ENCODE results near the gene DNAH17. TPM values are rescaled to one million over a fixed set of nuclear protein-coding genes. Genes with fewer than 3 reads are reported as not detected.

The DNAH17 gene
- total RNA-seq, 2 experiments from 2014 or later, result 0.41 to 0.45 TPM

DNA sequence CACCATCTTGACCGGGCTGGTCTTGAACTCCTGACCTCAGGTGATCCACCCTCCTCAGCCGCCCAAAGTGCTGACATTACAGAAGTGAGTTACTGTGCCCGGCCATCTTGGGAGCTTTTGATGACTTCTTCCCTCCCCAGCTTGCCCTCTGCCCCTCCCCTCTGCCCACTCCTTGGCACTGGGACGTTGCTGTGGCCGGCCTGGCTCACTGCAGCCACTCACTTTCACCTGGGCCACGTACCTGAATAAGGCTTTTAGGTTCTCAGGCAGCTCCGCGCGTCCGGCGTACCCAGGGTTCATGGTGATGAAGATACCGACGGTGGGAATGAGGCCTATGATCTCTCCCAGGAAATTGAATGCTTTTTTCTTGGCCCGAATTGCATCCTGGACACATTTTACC, 81.6 kb downstream of the DNAH17 start:
- no peak for DNase-seq
- Mint-ChIP-seq H3K9me3 (no peaks in the 10 kb centered on the region), H3K4me1 (ENCODE audit: low read depth) (no peaks in the 10 kb centered on the region), H3K27ac (no peak overlapping the region), H3K4me3 (no peak overlapping the region), H3K36me3 (ENCODE audit: low read depth) (no peaks in the 10 kb centered on the region), H3K27me3 (no peaks in the 10 kb centered on the region)
- ChIA-PET CTCF (interaction anchor here (1.6 kb wide), 1 partner anchor 214 kb away, joined by 3 read pairs; no protein-coding TSS in a partner anchor), POLR2A (no interaction called here)
- ATAC-seq, result no peak
- intact Hi-C loops (cut with micrococcal nuclease), result no loop called here
- TF ChIP-seq, protein P1, sequence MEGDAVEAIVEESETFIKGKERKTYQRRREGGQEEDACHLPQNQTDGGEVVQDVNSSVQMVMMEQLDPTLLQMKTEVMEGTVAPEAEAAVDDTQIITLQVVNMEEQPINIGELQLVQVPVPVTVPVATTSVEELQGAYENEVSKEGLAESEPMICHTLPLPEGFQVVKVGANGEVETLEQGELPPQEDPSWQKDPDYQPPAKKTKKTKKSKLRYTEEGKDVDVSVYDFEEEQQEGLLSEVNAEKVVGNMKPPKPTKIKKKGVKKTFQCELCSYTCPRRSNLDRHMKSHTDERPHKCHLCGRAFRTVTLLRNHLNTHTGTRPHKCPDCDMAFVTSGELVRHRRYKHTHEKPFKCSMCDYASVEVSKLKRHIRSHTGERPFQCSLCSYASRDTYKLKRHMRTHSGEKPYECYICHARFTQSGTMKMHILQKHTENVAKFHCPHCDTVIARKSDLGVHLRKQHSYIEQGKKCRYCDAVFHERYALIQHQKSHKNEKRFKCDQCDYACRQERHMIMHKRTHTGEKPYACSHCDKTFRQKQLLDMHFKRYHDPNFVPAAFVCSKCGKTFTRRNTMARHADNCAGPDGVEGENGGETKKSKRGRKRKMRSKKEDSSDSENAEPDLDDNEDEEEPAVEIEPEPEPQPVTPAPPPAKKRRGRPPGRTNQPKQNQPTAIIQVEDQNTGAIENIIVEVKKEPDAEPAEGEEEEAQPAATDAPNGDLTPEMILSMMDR (IDR thresholded peaks at IDR 0.05), result no peak

DNA sequence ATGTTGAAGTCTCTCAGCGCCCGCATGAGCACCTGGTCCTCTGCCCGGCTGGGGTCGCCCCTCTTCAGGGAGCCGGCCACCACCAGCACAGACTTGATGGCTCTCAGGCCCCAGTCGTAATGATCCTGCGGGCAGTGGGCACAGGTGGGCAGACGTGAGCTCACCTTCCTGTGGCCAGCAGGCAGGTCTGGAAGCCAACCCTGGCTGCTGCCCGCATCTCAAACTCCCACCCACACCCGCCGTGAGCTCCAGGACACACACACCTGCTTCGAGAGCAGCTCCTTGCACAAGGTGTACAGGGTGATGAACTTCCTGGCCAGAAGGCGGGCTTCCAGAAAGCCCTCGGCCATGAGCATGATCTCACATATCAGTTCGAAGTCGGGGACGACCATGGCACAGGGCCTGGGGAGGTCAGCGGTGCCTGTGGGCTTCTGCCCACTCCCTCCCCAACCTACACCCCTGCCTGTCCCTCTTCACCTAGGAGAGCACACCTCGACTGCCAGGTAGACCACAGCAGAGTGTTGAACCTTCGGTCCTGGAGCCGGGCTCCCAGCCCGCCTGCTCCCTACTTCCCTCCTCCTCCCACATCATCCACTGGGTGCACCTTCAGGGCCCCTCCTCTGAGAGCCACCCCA, 82.4 kb downstream of the DNAH17 start:
- no peaks in the 10 kb centered on the region for H3K27me3 Mint-ChIP-seq
- no peak overlapping the region for H3K27ac Mint-ChIP-seq
- H3K9me3 Mint-ChIP-seq, result no peaks in the 10 kb centered on the region
- ChIA-PET CTCF (no interaction called here), POLR2A (no interaction called here)
- no peaks in the 10 kb centered on the region for H3K36me3 Mint-ChIP-seq (ENCODE audit: low read depth)
- TF ChIP-seq, protein P1 (IDR thresholded peaks at IDR 0.05), result no peak
- DNase-seq, result no peak
- H3K4me1 Mint-ChIP-seq (ENCODE audit: low read depth), result no peaks in the 10 kb centered on the region
- no peak for ATAC-seq
- intact Hi-C loops (cut with micrococcal nuclease), result no loop called here
- H3K4me3 Mint-ChIP-seq, result no peak overlapping the region

DNA sequence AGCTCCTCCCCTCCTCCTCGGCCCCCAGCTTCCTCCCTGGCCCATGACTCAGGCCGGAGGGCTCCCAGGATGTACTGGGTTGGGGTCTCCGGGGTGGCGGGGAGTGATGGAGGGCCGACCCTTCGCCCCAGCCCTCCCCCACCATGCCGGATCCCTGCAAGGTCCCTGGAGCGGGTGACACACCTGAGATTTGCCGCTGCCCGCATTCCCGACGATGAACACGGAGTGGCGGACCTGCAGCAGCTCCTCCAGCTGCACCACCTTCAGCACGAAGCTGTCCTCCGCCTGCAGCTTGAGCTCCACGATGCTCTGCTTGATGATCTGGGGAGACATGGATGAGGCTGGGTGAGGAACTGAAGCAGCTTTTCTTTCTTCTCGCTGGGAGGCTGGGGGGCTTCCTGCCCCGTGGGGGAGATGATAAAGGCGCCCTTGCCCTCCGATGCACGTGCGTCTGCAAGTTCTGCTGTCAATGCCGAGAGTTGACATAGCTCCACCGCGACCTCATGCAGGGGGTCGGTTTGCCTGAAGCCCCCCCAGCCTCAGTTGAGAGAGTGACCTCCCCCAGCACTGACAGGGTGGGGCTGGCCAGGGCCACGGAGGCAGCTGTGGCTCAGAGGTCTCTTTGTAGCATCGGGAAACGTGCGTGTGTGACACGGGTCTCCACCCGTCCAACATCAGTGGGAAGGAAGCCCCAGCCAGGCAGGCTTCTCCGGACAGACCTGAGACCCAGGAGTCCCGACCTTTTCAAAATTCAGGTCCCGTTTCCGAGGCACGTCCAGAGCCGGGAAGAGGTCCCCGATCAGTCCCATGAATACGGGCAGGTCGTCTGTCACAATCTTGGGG, 83.1 kb downstream of the DNAH17 start:
- CTCF ChIA-PET, result no interaction called here

DNA sequence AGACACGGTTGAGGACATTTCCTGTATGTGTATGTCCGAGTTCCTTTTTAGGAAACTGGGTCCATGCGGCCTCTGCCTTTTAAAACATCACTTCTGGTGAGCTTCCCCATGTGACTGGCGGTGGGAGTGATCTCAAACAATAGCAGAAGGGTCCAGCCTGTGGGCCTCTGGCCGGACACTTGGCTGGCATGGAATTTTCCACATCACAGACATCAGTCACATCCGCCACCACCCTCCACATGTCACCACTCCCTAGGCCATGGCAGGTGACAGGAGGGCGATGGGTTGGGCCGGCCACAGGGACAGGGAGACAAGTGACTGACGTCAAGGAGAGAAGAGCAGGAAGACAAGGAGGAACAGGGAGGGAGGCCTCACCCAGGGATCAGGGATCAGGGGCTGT, 83.7 kb downstream of the DNAH17 start:
- ChIA-PET POLR2A (no interaction called here), CTCF (no interaction called here)
- H3K4me3 Mint-ChIP-seq, result no peak overlapping the region
- no peaks in the 10 kb centered on the region for H3K36me3 Mint-ChIP-seq (ENCODE audit: low read depth)
- no peaks in the 10 kb centered on the region for H3K27me3 Mint-ChIP-seq
- intact Hi-C loops (cut with micrococcal nuclease), result no loop called here
- ATAC-seq (no peak), DNase-seq (no peak)
- TF ChIP-seq, protein P1 (IDR thresholded peaks at IDR 0.05), result no peak
- no peaks in the 10 kb centered on the region for H3K4me1 Mint-ChIP-seq (ENCODE audit: low read depth)
- H3K27ac Mint-ChIP-seq, result no peak overlapping the region
- no peaks in the 10 kb centered on the region for H3K9me3 Mint-ChIP-seq

More for the DNA sequence above, 83.1 kb downstream of the DNAH17 start:
- TF ChIP-seq, protein P1 (IDR thresholded peaks at IDR 0.05), result no peak
- DNase-seq (no peak), ATAC-seq (no peak)
- Mint-ChIP-seq H3K27me3 (no peaks in the 10 kb centered on the region), H3K4me1 (ENCODE audit: low read depth) (no peaks in the 10 kb centered on the region), H3K4me3 (no peak overlapping the region), H3K27ac (no peak overlapping the region), H3K36me3 (ENCODE audit: low read depth) (no peaks in the 10 kb centered on the region), H3K9me3 (no peaks in the 10 kb centered on the region)
- intact Hi-C loops (cut with micrococcal nuclease), result no loop called here
- POLR2A ChIA-PET, result no interaction called here
